Smooth muscle cell (in vitro differentiated cells): ENCODE results near the gene CCDC85B. TPM values are rescaled to one million over a fixed set of nuclear protein-coding genes. Genes with fewer than 3 reads are reported as not detected.

Experiments used
- DNase-seq: peaks from one replicate; lab custom pipeline; 2025; ENCODE audit not compliant: unreplicated experiment; lab: John Stamatoyannopoulos, UW
- H2AFZ ChIP-seq: fragments of 200-600 bp; sonication (generic); 2 replicates; pipeline ENCODE4 v1.6.0; 2016; ENCODE audit warnings: antibody characterized with exemption, low read depth, mild to moderate bottlenecking
- H3F3A ChIP-seq: fragments of 200-600 bp; sonication (generic); 2 replicates; pipeline ENCODE4 v1.6.0; 2017; ENCODE audit warnings: antibody characterized with exemption, low read depth
- H3K27ac ChIP-seq: fragments of 200-600 bp; sonication (generic); 2 replicates; pipeline ENCODE4 v1.5.1; 2016; ENCODE audit warnings: low read depth, mild to moderate bottlenecking
- H3K27me3 ChIP-seq: fragments of 200-600 bp; sonication (generic); 2 replicates; pipeline ENCODE4 v1.6.1; 2016; ENCODE audit warnings: low read depth, mild to moderate bottlenecking
- H3K36me3 ChIP-seq: fragments of 200-600 bp; sonication (generic); 2 replicates; pipeline ENCODE4 v1.5.1; 2016; ENCODE audit warnings: low read depth
- H3K4me1 ChIP-seq: fragments of 200-600 bp; sonication (generic); 2 replicates; pipeline ENCODE4 v1.5.1; 2016; ENCODE audit warnings: low read depth
- H3K4me2 ChIP-seq: fragments of 200-600 bp; sonication (generic); 2 replicates; pipeline ENCODE4 v1.6.0; 2016; ENCODE audit warnings: mild to moderate bottlenecking
- H3K4me3 ChIP-seq: fragments of 200-600 bp; sonication (generic); 2 replicates; pipeline ENCODE4 v1.5.1; 2016; ENCODE audit warnings: mild to moderate bottlenecking
- H3K79me2 ChIP-seq: fragments of 200-600 bp; sonication (generic); 2 replicates; pipeline ENCODE4 v1.6.0; 2016; ENCODE audit warnings: low read depth, mild to moderate bottlenecking
- H3K9ac ChIP-seq: fragments of 200-600 bp; sonication (generic); 2 replicates; pipeline ENCODE4 v1.6.0; 2016; ENCODE audit warnings: low read depth
- H3K9me3 ChIP-seq: fragments of 200-600 bp; sonication (generic); replicated peaks from 2 replicates; pipeline ENCODE4 v1.5.1; 2016; ENCODE audit warnings: low read depth
- H4K20me1 ChIP-seq: fragments of 200-600 bp; sonication (generic); 2 replicates; pipeline ENCODE4 v1.6.0; 2016; ENCODE audit warnings: low read depth
- CTCF ChIP-seq: fragments of 200-600 bp; sonication (generic); IDR thresholded peaks from 2 replicates; pipeline ENCODE4 v1.5.1; 2017; ENCODE audit warnings: borderline replicate concordance, mild to moderate bottlenecking, antibody characterized with exemption; ENCODE audit not compliant: insufficient read depth, poor library complexity, severe bottlenecking
- WGBS: methylation state at CpG from one replicate; pipeline ENCODE4 v1.1.7; 2016; ENCODE audit warnings: low lambda C conversion rate; 5-methylcytosine and 5-hydroxymethylcytosine counted together
- polyA plus RNA-seq: library from polyadenylated mRNA; unstranded; fragments of >200 nt; fragmentation: Nextera tagmentation; extraction: Ambion mirVana; gene quantifications from 2 replicates; pipeline ENCODE4 v1.2.1, GENCODE V29; 2016
- total RNA-seq: library from RNA; depleted of rRNA; stranded (reverse); fragments of >200 nt; gene quantifications from 2 replicates; pipeline ENCODE4 v1.2.3, GENCODE V29; 2014

Gene CCDC85B
- total and polyA plus RNA-seq, 2 experiments from 2014 or later, result 19.5 to 55.7 TPM

- no peak for TF ChIP-seq CTCF
- DNase-seq, result no peak
- Histone ChIP-seq H3K9ac (no peak overlapping the region), H3K27me3 (no peaks in the 10 kb centered on the region), H3K9me3 (no peaks in the 10 kb centered on the region), H3K36me3 (no peaks in the 10 kb centered on the region), H3K79me2 (peaks cover 32% of the 10 kb centered on the region), H3K4me1 (peaks cover 8% of the 10 kb centered on the region), H2AFZ (no peak overlapping the region), H4K20me1 (peaks cover 42% of the 10 kb centered on the region), H3K27ac (no peak overlapping the region), H3F3A (peaks cover 46% of the 10 kb centered on the region), H3K4me2 (peak overlapping the region; percentile 88), H3K4me3 (no peak overlapping the region)
- 79% methylated on average over 5 of the region's 5 CpGs for WGBS
These were observed 28.2 kb upstream of the CCDC85B start for GRCh38 chr11:65862191-65862735.

- H3K4me3 ChIP-seq, result no peak overlapping the region
- H4K20me1 ChIP-seq, result peaks cover 46% of the 10 kb centered on the region
- H3K36me3 ChIP-seq, result no peaks in the 10 kb centered on the region
- no peak for TF ChIP-seq CTCF
- H3K27ac ChIP-seq, result no peak overlapping the region
- peaks cover 55% of the 10 kb centered on the region for H3F3A ChIP-seq
- H3K27me3 ChIP-seq, result no peaks in the 10 kb centered on the region
- DNase-seq, result no peak
- H3K79me2 ChIP-seq, result peaks cover 27% of the 10 kb centered on the region
- no peaks in the 10 kb centered on the region for H3K9me3 ChIP-seq
- no peak overlapping the region for H3K9ac ChIP-seq
- peaks cover 8% of the 10 kb centered on the region for H3K4me1 ChIP-seq
- WGBS, result 98% methylated on average over 20 of the region's 24 CpGs
- H3K4me2 ChIP-seq, result no peak overlapping the region
- H2AFZ ChIP-seq, result no peak overlapping the region
These were observed 27.3 kb upstream of the CCDC85B start for GRCh38 chr11:65862941-65863888.

- 88% methylated on average over 12 of the region's 12 CpGs for WGBS
- Histone ChIP-seq H3K4me3 (no peak overlapping the region), H3K27ac (no peak overlapping the region), H3K4me2 (no peak overlapping the region), H3K79me2 (peaks cover 27% of the 10 kb centered on the region), H3K9ac (no peak overlapping the region), H2AFZ (no peak overlapping the region), H3K36me3 (no peaks in the 10 kb centered on the region), H4K20me1 (peaks cover 46% of the 10 kb centered on the region), H3K9me3 (no peaks in the 10 kb centered on the region), H3K27me3 (no peaks in the 10 kb centered on the region), H3K4me1 (peaks cover 8% of the 10 kb centered on the region), H3F3A (peaks cover 58% of the 10 kb centered on the region)
- no peak for DNase-seq
- no peak for TF ChIP-seq CTCF
These were observed 26.4 kb upstream of the CCDC85B start for GRCh38 chr11:65863889-65864705.
